ENCODE measurements around the gene FCHSD2. TPM values are rescaled to one million over a fixed set of nuclear protein-coding genes. Genes with fewer than 3 reads are reported as not detected.

The FCHSD2 gene
- total and polyA plus RNA-seq, 9 of the 15 experiments (the other 6 are each of a cell fraction or from before 2014, with no cell fraction given), result 1.8 to 14.7 (median 6.4) TPM

- TF ChIP-seq, protein P1, sequence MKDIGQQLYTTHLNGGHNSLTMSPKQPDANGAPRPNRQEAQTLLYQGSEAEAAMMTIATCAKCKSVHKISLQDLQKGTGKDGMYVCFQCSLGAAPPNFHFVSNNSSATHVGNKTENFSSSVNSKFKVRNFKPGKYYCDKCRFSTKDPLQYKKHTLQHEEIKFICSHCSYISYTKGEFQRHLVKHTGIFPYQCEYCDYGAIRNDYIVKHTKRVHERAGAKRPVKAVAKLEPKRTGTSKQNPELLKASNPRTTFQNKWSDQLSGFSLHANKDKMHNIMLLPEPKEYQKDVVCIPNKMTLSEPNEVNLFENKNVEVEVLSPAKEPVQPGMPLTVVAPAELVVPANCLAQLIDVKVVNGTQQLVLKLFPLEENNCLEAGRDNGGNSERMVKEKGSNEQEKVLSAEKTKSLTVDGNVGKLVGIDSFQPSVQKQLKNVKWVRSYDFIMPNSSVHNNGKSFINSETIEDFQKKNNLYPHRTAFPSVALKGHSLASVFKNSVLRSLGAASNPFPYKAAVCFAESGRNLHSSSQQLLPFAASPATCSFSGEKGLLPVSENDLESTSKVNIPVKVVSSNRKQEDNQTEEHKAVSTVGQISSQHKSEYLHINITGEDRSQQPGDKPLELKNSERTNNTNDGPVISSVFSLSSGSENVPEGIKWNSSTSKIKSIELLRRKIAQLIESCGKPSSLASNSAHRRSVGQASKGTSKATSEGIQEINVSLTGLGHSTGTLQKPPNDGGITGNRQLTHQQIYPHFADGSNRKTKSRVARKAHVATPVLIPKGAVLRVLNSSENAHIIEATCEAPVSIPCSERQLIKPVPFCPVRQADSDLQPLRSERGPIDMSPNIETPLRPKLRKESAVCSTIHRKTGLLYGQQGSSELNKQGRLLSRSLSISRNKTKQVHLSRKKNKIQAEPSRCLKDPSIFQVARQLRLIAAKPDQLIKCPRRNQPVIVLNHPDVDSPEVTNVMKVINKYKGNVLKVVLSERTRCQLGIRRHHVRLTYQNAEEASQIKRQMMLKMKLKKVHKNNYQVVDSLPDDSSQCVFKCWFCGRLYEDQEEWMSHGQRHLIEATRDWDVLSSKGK (CRISPR knock-in tag; IDR thresholded peaks at IDR 0.05), result no peak
- TF ChIP-seq BACH1 (tag; IDR thresholded peaks at IDR 0.05), result no peak
- TF ChIP-seq, protein P2, sequence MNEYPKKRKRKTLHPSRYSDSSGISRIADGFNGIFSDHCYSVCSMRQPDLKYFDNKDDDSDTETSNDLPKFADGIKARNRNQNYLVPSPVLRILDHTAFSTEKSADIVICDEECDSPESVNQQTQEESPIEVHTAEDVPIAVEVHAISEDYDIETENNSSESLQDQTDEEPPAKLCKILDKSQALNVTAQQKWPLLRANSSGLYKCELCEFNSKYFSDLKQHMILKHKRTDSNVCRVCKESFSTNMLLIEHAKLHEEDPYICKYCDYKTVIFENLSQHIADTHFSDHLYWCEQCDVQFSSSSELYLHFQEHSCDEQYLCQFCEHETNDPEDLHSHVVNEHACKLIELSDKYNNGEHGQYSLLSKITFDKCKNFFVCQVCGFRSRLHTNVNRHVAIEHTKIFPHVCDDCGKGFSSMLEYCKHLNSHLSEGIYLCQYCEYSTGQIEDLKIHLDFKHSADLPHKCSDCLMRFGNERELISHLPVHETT (CRISPR knock-in tag; conservative IDR thresholded peaks at IDR 0.05 in 1 of 2, IDR thresholded peaks at IDR 0.05 in 1 of 2), result no peak
- no peak for TF ChIP-seq SAFB2 (IDR thresholded peaks at IDR 0.05; ENCODE audit: borderline replicate concordance, low read depth, low read length, severe bottlenecking)
- TF ChIP-seq VEZF1 (CRISPR knock-in tag; IDR thresholded peaks at IDR 0.05), result 0 out of 2 replicates have a peak, but pooled peaks have one; percentile 18
- no peak for TF ChIP-seq HOXB6 (CRISPR knock-in tag; IDR thresholded peaks at IDR 0.05; ENCODE audit: borderline replicate concordance)
- no peak for TF ChIP-seq ZFP1 (CRISPR knock-in tag; IDR thresholded peaks at IDR 0.05)
- no peak for TF ChIP-seq FOXJ3 (CRISPR knock-in tag; IDR thresholded peaks at IDR 0.05)
- TF ChIP-seq TCF7L2 (IDR thresholded peaks at IDR 0.05; ENCODE audit: low read depth, low read length), result no peak
- TF ChIP-seq, protein P3, sequence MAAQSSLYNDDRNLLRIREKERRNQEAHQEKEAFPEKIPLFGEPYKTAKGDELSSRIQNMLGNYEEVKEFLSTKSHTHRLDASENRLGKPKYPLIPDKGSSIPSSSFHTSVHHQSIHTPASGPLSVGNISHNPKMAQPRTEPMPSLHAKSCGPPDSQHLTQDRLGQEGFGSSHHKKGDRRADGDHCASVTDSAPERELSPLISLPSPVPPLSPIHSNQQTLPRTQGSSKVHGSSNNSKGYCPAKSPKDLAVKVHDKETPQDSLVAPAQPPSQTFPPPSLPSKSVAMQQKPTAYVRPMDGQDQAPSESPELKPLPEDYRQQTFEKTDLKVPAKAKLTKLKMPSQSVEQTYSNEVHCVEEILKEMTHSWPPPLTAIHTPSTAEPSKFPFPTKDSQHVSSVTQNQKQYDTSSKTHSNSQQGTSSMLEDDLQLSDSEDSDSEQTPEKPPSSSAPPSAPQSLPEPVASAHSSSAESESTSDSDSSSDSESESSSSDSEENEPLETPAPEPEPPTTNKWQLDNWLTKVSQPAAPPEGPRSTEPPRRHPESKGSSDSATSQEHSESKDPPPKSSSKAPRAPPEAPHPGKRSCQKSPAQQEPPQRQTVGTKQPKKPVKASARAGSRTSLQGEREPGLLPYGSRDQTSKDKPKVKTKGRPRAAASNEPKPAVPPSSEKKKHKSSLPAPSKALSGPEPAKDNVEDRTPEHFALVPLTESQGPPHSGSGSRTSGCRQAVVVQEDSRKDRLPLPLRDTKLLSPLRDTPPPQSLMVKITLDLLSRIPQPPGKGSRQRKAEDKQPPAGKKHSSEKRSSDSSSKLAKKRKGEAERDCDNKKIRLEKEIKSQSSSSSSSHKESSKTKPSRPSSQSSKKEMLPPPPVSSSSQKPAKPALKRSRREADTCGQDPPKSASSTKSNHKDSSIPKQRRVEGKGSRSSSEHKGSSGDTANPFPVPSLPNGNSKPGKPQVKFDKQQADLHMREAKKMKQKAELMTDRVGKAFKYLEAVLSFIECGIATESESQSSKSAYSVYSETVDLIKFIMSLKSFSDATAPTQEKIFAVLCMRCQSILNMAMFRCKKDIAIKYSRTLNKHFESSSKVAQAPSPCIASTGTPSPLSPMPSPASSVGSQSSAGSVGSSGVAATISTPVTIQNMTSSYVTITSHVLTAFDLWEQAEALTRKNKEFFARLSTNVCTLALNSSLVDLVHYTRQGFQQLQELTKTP (IDR thresholded peaks at IDR 0.05; ENCODE audit: low read depth in 1 of 2, partially characterized antibody in 2 of 2), result no peak
- TF ChIP-seq ZNF766 (CRISPR knock-in tag; conservative IDR thresholded peaks at IDR 0.05), result 0 out of 2 replicates have a peak, but pooled peaks have one; percentile 25
- TF ChIP-seq CHD1 (IDR thresholded peaks at IDR 0.05; ENCODE audit: low read length), result no peak
- TF ChIP-seq ZNF3 (CRISPR knock-in tag; IDR thresholded peaks at IDR 0.05), result no peak
- TF ChIP-seq, protein P4, sequence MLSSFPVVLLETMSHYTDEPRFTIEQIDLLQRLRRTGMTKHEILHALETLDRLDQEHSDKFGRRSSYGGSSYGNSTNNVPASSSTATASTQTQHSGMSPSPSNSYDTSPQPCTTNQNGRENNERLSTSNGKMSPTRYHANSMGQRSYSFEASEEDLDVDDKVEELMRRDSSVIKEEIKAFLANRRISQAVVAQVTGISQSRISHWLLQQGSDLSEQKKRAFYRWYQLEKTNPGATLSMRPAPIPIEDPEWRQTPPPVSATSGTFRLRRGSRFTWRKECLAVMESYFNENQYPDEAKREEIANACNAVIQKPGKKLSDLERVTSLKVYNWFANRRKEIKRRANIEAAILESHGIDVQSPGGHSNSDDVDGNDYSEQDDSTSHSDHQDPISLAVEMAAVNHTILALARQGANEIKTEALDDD (IDR thresholded peaks at IDR 0.05), result peak; percentile 24
These were observed 171.5 kb downstream of the FCHSD2 start (continued) for GRCh38 chr11:72970557-72971118.

Data from K562 (cell line).